Mucosa of rectum (tissue), 2 donors: ENCODE data around the gene TCAIM.
"Not testable (repeated sequence)": the region's sequence is repeated elsewhere in the genome, so short reads cannot be mapped to it uniquely, and the experiment has no call there.

Source experiments
- H3K27ac ChIP-seq, 2 donors: one replicate each; pipeline ENCODE4 v1.7.0; 2013; ENCODE audit warnings: inconsistent platforms in 2 of 2, low read depth in 2 of 2, low read length in 2 of 2
- H3K27me3 ChIP-seq, 2 donors: one replicate each; pipeline ENCODE4 v1.7.0; 2013; ENCODE audit warnings: low read length in 2 of 2; ENCODE audit not compliant: control insufficient read depth in 2 of 2, insufficient read depth in 2 of 2
- H3K36me3 ChIP-seq, 2 donors: one replicate each; pipeline ENCODE4 v1.7.0; 2013; ENCODE audit warnings: low read length in 2 of 2; ENCODE audit not compliant: control insufficient read depth in 2 of 2, insufficient read depth in 2 of 2
- H3K4me1 ChIP-seq, 2 donors: one replicate each; pipeline ENCODE4 v1.7.0; 2013; ENCODE audit warnings: low read length in 2 of 2, mild to moderate bottlenecking in 1 of 2; ENCODE audit not compliant: control insufficient read depth in 2 of 2, insufficient read depth in 2 of 2
- H3K4me3 ChIP-seq, 2 donors: one replicate each; pipeline ENCODE4 v1.7.0; 2013; ENCODE audit warnings: low read length in 2 of 2
- H3K9ac ChIP-seq, 2 donors: one replicate each; pipeline ENCODE4 v1.7.0; 2013; ENCODE audit warnings: low read length in 2 of 2, low read depth in 1 of 2, mild to moderate bottlenecking in 1 of 2
- H3K9me3 ChIP-seq, 2 donors: one replicate each; pipeline ENCODE4 v1.7.0; 2013; ENCODE audit warnings: low read length in 2 of 2; ENCODE audit not compliant: control insufficient read depth in 2 of 2
- donor health status: healthy.
- donor health status: Normal muscosa, but diverticular disease.

The TCAIM gene

DNA sequence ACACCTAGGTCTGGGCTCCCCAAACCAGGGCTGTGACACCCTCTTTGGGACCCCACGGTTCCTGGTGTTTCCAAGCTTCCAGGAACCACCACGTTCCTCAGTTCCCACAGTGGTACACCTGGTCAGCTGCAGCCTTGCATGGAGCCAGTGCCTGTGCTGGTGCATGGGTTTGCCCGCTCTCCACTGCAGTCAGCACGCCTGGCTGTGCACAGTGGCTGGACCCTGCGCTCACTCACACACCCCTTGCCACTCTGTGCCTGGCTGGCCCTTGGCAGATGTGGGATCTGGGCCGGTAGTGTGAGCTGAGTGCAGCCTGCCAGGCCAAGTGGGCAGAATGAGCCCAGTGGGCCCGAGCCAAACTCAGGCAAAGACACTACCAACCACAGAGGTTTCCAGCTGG is 48.8 kb downstream of the TCAIM start:
- Histone ChIP-seq H3K9me3 (peaks cover 0 to 8% of the 10 kb centered on the region in 2 donors), H3K36me3 (no peaks in the 10 kb centered on the region), H3K27ac (no peak overlapping the region), H3K9ac (no peak overlapping the region), H3K4me3 (no peak overlapping the region), H3K4me1 (no peaks in the 10 kb centered on the region), H3K27me3 (no peaks in the 10 kb centered on the region)

DNA sequence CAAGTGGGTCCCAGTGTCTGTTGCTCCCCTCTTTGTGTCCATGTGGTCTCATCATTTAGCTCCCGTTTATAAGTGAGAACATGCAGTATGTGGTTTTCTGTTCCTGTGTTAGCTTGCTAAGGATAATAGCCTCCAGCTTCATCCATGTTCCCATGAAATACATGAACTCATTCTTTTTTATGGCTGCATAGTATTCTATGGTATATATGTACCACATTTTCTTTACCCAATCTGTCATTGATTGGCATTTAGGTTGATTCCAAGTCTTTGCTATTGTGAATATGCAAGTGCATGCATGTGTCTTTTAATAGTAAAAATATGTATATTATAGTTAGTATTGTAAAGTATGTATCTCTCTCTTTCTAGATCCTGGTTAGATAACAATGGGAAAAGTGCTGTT is 53.9 kb downstream of the TCAIM start:
- Histone ChIP-seq H3K27me3 (no peaks in the 10 kb centered on the region), H3K27ac (no peak overlapping the region), H3K9ac (no peak overlapping the region), H3K9me3 (no peaks in the 10 kb centered on the region), H3K4me1 (no peaks in the 10 kb centered on the region), H3K36me3 (peaks cover 0 to 3% of the 10 kb centered on the region in 2 donors), H3K4me3 (no peak overlapping the region)

DNA sequence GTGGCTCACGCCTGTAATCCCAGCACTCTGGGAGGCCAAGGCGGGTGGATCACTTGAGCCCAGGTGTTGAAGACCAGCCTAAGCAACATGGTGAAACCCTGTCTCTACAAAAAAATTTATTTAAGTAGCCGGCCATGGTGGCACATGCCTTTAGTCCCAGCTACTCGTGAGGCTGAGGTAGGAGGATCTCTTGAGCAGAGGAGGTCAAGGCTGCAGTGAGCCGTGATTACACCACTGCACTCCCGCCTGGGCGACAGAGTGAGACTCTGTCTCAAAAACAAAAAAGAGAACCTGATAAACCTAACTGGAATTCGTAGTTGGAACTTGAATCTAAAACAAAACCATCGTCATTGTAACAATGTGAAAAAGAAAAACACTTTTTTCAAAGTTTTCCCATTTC is 57.1 kb downstream of the TCAIM start:
- H3K27me3 ChIP-seq: no peaks in the 10 kb centered on the region
- H3K36me3 ChIP-seq: peaks cover 0 to 4% of the 10 kb centered on the region in 2 donors
- no peak overlapping the region for H3K9ac ChIP-seq
- no peak overlapping the region for H3K27ac ChIP-seq
- no peak overlapping the region for H3K4me3 ChIP-seq
- H3K9me3 ChIP-seq: no peaks in the 10 kb centered on the region
- no peaks in the 10 kb centered on the region for H3K4me1 ChIP-seq

DNA sequence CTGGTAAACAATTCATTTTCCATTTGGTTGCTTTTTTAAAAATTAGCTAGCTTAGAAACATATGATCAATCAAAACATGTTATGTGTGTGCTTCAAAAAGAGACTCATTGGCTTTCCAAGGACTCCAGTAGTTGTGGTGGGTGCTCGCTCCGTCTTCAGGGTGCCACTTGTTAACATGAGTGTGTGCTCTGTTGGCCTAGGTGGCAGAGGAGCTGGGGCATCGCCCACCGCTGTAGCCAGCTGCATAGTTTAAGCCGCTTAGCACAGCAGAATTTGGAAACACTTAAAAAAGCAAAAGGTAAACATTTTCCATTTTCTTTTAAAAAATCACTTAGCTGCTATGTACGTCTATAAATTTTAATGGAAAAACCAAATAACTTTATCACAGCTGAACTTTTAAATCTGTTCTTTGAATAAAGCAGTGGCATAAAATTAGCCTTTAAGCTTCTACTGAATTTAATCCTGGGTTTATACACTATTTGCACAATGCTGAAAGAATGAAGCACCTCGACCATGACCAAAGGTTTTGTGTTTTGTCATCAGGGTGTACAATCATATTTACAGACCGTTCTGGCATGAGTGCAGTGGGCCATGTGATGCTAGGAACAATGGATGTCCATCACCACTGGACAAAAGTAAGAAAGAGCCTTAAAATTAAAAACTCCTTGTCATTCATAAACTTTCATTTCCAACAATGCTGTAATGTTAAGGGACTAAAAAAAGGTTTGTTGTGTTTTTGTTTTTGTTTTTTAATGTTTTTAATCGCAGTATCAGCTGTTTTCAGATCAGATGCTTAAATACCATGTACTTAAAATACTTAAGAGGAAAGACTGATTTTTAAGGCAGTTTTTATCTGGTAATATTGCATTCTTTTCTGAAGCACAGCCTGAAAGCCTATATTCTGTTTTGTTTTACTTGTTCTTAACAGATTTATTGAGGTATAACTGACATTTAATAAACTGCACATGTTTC is 57.9 kb downstream of the TCAIM start:
- Histone ChIP-seq H3K9me3 (no peaks in the 10 kb centered on the region), H3K27ac (no peak overlapping the region), H3K4me3 (no peak overlapping the region), H3K27me3 (no peaks in the 10 kb centered on the region), H3K36me3 (peaks cover 0 to 6% of the 10 kb centered on the region in 2 donors), H3K4me1 (no peaks in the 10 kb centered on the region), H3K9ac (no peak overlapping the region)

DNA sequence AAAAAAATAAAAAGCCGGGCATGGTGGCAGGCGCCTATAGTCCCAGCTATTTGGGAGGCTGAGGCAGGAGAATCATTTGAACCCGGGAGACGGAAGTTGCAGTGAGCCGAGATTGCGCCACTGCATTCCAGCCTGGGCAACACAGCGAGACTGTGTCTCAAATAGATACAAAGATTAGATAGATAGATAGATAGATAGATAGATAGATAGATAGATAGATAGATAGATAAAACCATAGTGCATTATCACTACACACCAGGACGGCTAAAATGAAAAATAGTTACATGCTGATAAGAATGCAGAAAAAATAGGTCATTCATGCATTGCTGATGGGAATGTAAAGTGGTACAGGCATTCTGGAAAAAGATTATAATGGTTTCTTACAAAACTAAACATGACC is 59.7 kb downstream of the TCAIM start:
- not testable (repeated sequence) for H3K4me3 ChIP-seq, H3K9ac ChIP-seq, H3K9me3 ChIP-seq, H3K36me3 ChIP-seq, H3K27me3 ChIP-seq, H3K27ac ChIP-seq, H3K4me1 ChIP-seq

DNA sequence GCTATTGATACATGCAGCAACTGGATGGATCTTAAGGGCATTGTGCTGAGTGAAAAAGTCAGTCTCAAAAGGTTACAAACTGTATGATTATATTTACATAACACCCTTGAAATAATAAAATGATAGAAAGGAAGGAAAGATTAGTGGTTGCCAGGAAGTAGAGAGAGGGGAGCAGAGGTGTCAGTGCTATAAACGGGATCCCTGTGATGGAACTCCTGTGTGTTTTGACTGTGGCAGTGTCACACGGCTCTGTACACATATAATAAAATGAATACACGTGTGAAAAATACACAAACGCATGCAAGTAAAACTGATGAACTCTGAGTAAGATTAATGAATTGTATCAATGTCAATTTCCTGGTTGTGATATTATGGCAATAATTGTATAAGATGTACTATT is 60.3 kb downstream of the TCAIM start:
- no peak overlapping the region for H3K9ac ChIP-seq
- no peaks in the 10 kb centered on the region for H3K9me3 ChIP-seq
- H3K4me3 ChIP-seq: no peak overlapping the region
- H3K27ac ChIP-seq: no peak overlapping the region
- peaks cover 0 to 6% of the 10 kb centered on the region in 2 donors for H3K36me3 ChIP-seq
- no peaks in the 10 kb centered on the region for H3K27me3 ChIP-seq
- no peaks in the 10 kb centered on the region for H3K4me1 ChIP-seq

DNA sequence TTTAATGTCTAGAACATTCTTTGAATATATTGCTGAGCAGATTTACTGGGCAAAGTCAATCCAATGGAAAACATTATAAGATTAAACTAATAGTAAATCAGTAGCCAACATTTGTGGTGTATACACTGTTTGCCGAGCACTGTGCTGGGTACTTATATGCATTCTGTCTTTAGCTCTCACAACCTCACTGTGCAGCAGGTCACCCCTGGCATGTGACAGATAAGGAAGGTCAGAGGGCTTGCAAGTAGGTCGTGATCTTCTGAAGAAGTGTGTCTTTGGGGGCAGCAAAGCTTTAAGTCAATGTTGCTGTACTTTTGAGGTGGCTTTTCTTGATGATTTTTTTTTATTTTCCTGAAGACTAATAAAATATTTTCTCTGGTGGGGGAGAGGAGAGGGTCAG is 62.2 kb downstream of the TCAIM start:
- Histone ChIP-seq H3K4me1 (no peaks in the 10 kb centered on the region), H3K9ac (no peak overlapping the region), H3K27ac (no peak overlapping the region), H3K36me3 (peaks cover 0 to 6% of the 10 kb centered on the region in 2 donors), H3K9me3 (no peaks in the 10 kb centered on the region), H3K4me3 (no peak overlapping the region), H3K27me3 (no peaks in the 10 kb centered on the region)

DNA sequence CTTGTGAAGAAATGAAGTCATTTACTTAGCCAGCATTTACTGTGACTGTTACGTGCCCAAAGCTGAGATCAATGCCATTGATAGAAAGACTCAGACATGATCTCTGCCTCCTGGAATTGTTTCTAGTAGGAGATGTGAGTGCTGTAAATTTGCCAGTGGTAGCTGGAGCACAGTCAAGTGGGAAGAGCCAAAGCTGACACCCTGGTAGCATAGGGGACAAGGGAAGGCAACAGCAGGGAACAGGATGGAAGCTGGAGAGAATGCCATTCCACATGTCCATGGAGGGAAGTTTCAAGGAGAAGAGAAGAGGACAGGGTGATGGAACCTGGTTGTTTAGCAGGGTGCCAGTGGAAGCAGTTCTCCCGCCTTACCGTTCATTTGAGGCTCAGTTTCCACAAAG is 64.0 kb downstream of the TCAIM start:
- Histone ChIP-seq H3K36me3 (peaks cover 0 to 3% of the 10 kb centered on the region in 2 donors), H3K4me3 (no peak overlapping the region), H3K9me3 (no peaks in the 10 kb centered on the region), H3K27me3 (no peaks in the 10 kb centered on the region), H3K4me1 (no peaks in the 10 kb centered on the region), H3K27ac (no peak overlapping the region), H3K9ac (no peak overlapping the region)

DNA sequence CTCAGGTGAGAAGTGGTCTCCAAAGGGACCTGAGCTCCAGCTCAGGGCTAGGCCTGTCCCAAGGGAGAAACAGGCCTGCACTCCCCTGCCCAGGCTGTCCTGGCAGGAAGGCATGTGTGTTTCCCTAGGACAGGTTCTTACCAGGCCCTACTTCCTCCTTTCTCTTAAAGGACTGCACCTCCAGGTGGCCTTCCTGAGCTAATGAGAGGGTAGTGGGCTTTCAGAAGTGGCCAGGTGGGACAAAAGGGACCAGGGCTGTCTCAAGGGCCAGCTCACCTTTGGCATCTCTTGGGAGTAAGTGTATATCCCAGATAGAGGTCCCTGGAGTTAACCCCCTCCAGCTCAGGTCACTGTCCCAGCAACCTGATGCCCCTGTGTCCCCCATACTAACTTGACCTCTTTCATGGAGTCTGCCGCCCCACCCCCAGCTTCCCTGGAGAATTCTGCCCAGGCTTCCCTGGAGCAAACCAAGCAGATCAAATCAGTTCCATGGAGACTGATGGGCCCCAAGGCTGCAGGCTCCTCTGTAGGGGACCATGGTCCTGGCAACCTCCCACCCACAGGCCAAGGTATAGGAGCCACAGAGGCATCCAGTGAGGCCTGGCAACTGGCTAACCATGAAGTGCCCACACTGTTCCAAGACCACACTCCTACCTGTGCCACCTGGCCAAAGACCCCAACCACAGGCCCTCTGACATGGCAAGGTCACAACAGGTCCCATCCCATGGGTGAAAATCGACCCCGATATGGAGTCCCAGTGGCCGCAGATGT is 71.3 kb downstream of the TCAIM start:
- H3K9me3 ChIP-seq: no peaks in the 10 kb centered on the region
- no peak overlapping the region for H3K4me3 ChIP-seq
- H3K27me3 ChIP-seq: no peaks in the 10 kb centered on the region
- H3K36me3 ChIP-seq: no peaks in the 10 kb centered on the region
- no peak overlapping the region for H3K9ac ChIP-seq
- no peaks in the 10 kb centered on the region for H3K4me1 ChIP-seq
- H3K27ac ChIP-seq: no peak overlapping the region

DNA sequence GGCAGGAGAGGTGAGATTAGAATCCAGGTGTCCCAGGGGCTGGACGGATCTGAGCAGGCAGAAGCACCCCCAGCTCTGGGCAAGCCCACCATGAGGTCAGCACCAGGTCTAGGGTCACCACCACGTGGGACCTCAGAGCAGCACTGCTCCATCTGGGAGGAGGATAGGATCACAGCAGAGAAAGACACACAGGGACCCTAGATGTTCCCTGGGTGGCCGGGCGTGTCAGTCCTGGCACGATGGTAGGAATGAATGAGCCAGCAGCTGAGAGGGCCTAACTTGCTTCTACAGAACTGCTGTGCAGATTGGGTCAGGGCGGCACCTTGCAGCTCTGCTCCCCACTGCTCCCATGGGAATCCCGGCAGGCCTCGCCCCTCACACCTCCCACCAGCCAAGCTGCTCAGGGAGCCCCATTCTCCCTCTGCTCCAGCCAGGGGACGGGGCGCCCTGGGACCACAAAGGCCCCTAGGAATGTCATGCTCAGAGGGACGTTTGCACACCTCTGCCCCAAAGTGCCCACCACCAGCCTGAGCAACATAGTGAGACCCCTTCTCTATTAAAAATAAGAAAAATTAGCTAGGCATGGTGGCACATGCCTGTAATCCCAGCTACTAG is 72.6 kb downstream of the TCAIM start:
- H3K27ac ChIP-seq: no peak overlapping the region
- no peak overlapping the region for H3K9ac ChIP-seq
- no peaks in the 10 kb centered on the region for H3K27me3 ChIP-seq
- no peaks in the 10 kb centered on the region for H3K36me3 ChIP-seq
- no peaks in the 10 kb centered on the region for H3K4me1 ChIP-seq
- H3K4me3 ChIP-seq: no peak overlapping the region
- H3K9me3 ChIP-seq: no peaks in the 10 kb centered on the region
